Endodermal cell (in vitro differentiated cells): ENCODE results near the gene KCTD20. TPM values are rescaled to one million over a fixed set of nuclear protein-coding genes. Genes with fewer than 3 reads are reported as not detected.
A peak's percentile ranks its signal among the peaks of the same experiment; 100 is the strongest.

Experiments
- DNase-seq: peaks from one replicate; pipeline ENCODE4 v3.0.0-alpha.2; 2017
- H3K27ac ChIP-seq: 2 replicates; pipeline ENCODE4 v1.5.1; 2013; ENCODE audit warnings: mild to moderate bottlenecking, low read depth, low read length, moderate library complexity
- H3K27me3 ChIP-seq: 2 replicates; pipeline ENCODE4 v1.6.1; 2013; ENCODE audit warnings: mild to moderate bottlenecking, low read length, moderate library complexity; ENCODE audit not compliant: insufficient read depth, control insufficient read depth, poor library complexity, severe bottlenecking
- H3K36me3 ChIP-seq: 2 replicates; pipeline ENCODE4 v1.7.0; 2013; ENCODE audit warnings: mild to moderate bottlenecking, low read length, moderate library complexity; ENCODE audit not compliant: control insufficient read depth, insufficient read depth
- H3K4me1 ChIP-seq: one replicate; pipeline ENCODE4 v1.7.0; 2013; ENCODE audit warnings: low read length; ENCODE audit not compliant: control insufficient read depth, insufficient read depth
- H3K4me3 ChIP-seq: 2 replicates; pipeline ENCODE4 v1.5.1; 2013; ENCODE audit warnings: mild to moderate bottlenecking, low read length, moderate library complexity
- H3K9ac ChIP-seq: 2 replicates; pipeline ENCODE4 v1.6.1; 2013; ENCODE audit warnings: mild to moderate bottlenecking, low read length, moderate library complexity; ENCODE audit not compliant: poor library complexity, severe bottlenecking; ENCODE audit errors: extremely low read depth
- H3K9me3 ChIP-seq: 2 replicates; pipeline ENCODE4 v1.6.1; 2013; ENCODE audit warnings: mild to moderate bottlenecking, low read length, moderate library complexity; ENCODE audit not compliant: control insufficient read depth
- H3K27ac Mint-ChIP-seq: 2 replicates; pipeline ENCODE4 v1.8.0; 2020; ENCODE audit warnings: mixed read lengths
- H3K27me3 Mint-ChIP-seq: 2 replicates; pipeline ENCODE4 v1.8.0; 2021; ENCODE audit warnings: mild to moderate bottlenecking, mixed read lengths; ENCODE audit not compliant: insufficient read depth
- H3K36me3 Mint-ChIP-seq: 2 replicates; pipeline ENCODE4 v1.8.0; 2020; ENCODE audit warnings: low read depth, mixed read lengths
- H3K4me1 Mint-ChIP-seq: 2 replicates; pipeline ENCODE4 v1.8.0; 2020; ENCODE audit warnings: mixed read lengths
- H3K4me3 Mint-ChIP-seq: 2 replicates; pipeline ENCODE4 v1.8.0; 2020; ENCODE audit warnings: mild to moderate bottlenecking, moderate library complexity, mixed read lengths
- H3K9me3 Mint-ChIP-seq: 2 replicates; pipeline ENCODE4 v1.8.0; 2020; ENCODE audit warnings: mild to moderate bottlenecking, mixed read lengths
- CTCF ChIP-seq: fragments of 200-600 bp; sonication (generic); conservative IDR thresholded peaks from 2 replicates; pipeline ENCODE4 v1.5.0; 2021; ENCODE audit warnings: antibody characterized with exemption, mild to moderate bottlenecking
- WGBS, 2 experiments: methylation state at CpG; one replicate each; pipeline versions ENCODE4 v1.1.5 to v1.1.7; 2013; ENCODE audit warnings: missing lambda C conversion rate in 2 of 2, mixed read lengths in 1 of 2; ENCODE audit not compliant: insufficient coverage in 1 of 2, insufficient read length in 1 of 2; 5-methylcytosine and 5-hydroxymethylcytosine counted together
- total RNA-seq, 2 donors: library from RNA; stranded (reverse); fragmentation: NEBNext Ultra II Directional in 1 of 2; extraction: Animal tissue kit (Norgen Biotek cat#: 25700) in 1 of 2; gene quantifications; 2 replicates in 1 of 2; 3 replicates in 1 of 2; pipeline ENCODE4 v1.2.1, GENCODE V29; 2021

The KCTD20 gene
- total RNA-seq, 2 donors from 2014 or later = 20.5 to 29.0 TPM

GRCh38 chr6:36442103-36442670 lies 613 bp upstream of the KCTD20 start:
- Mint-ChIP-seq H3K4me3 (peak overlapping the region; percentile 94), H3K4me1 (peaks cover 22% of the 10 kb centered on the region), H3K27me3 (no peaks in the 10 kb centered on the region), H3K27ac (peak overlapping the region; percentile 91), H3K9me3 (no peaks in the 10 kb centered on the region), H3K36me3 (peaks cover 3% of the 10 kb centered on the region)
- Histone ChIP-seq H3K27ac (peak overlapping the region; percentile 83), H3K9ac (peak overlapping the region; percentile 73), H3K36me3 (no peaks in the 10 kb centered on the region), H3K4me3 (peak overlapping the region; percentile 97), H3K9me3 (no peaks in the 10 kb centered on the region), H3K4me1 (peaks cover 6% of the 10 kb centered on the region), H3K27me3 (no peaks in the 10 kb centered on the region)
- DNase-seq = peak; percentile 48
- WGBS, 2 experiments = 80 to 82% methylated on average over 10 to 12 of the region's 12 CpGs
- TF ChIP-seq CTCF = no peak

- WGBS, 2 experiments = 9 to 10% methylated on average over 14 to 18 of the region's 18 CpGs
- TF ChIP-seq CTCF = peak; percentile 69
- DNase-seq = peak; percentile 75
- peaks cover 12% of the 10 kb centered on the region for H3K36me3 Mint-ChIP-seq
- peaks cover 4% of the 10 kb centered on the region for H3K9me3 Mint-ChIP-seq
- H3K27me3 ChIP-seq = no peaks in the 10 kb centered on the region
- peaks cover 4% of the 10 kb centered on the region for H3K36me3 ChIP-seq
- H3K9me3 ChIP-seq = no peaks in the 10 kb centered on the region
- H3K4me3 Mint-ChIP-seq = peak overlapping the region; percentile 94
- peak overlapping the region; percentile 98 for H3K27ac Mint-ChIP-seq
- H3K4me3 ChIP-seq = peak overlapping the region; percentile 97
- peak overlapping the region; percentile 73 for H3K9ac ChIP-seq
- peaks cover 6% of the 10 kb centered on the region for H3K4me1 ChIP-seq
- H3K4me1 Mint-ChIP-seq = peaks cover 22% of the 10 kb centered on the region
- peak overlapping the region; percentile 83 for H3K27ac ChIP-seq
- no peaks in the 10 kb centered on the region for H3K27me3 Mint-ChIP-seq
These were observed 950 bp downstream of the KCTD20 start for GRCh38 chr6:36443471-36444428.

- Histone ChIP-seq H3K4me3 (peak overlapping the region; percentile 97), H3K36me3 (peaks cover 10% of the 10 kb centered on the region), H3K4me1 (peaks cover 6% of the 10 kb centered on the region), H3K27me3 (no peaks in the 10 kb centered on the region), H3K9ac (no peak overlapping the region), H3K27ac (no peak overlapping the region), H3K9me3 (no peaks in the 10 kb centered on the region)
- no peak overlapping the region for H3K27ac Mint-ChIP-seq
- H3K27me3 Mint-ChIP-seq = no peaks in the 10 kb centered on the region
- H3K36me3 Mint-ChIP-seq = peaks cover 19% of the 10 kb centered on the region
- peak overlapping the region; percentile 94 for H3K4me3 Mint-ChIP-seq
- H3K9me3 Mint-ChIP-seq = peaks cover 11% of the 10 kb centered on the region
- TF ChIP-seq CTCF = no peak
- 92 to 95% methylated on average over 2 to 3 of the region's 3 CpGs for WGBS, 2 experiments
- H3K4me1 Mint-ChIP-seq = peaks cover 21% of the 10 kb centered on the region
- DNase-seq = no peak
These were observed 1.7 kb downstream of the KCTD20 start for GRCh38 chr6:36444470-36444869.
